Neural progenitor cell (in vitro differentiated cells): ENCODE results near the gene GGTLC2.

Experiments
- EZH2phosphoT487 ChIP-seq: fragments of 200-600 bp; sonication (generic); IDR thresholded peaks from 2 replicates; pipeline ENCODE4 v1.6.1; 2017; ENCODE audit warnings: antibody characterized with exemption
- TF ChIP-seq, protein P1 (sequence below): fragments of 200-600 bp; sonication (generic); IDR thresholded peaks from 2 replicates; pipeline ENCODE4 v1.5.1; 2017; ENCODE audit warnings: antibody characterized with exemption, mild to moderate bottlenecking

- TF ChIP-seq EZH2phosphoT487 = no peak
- TF ChIP-seq, protein P1, sequence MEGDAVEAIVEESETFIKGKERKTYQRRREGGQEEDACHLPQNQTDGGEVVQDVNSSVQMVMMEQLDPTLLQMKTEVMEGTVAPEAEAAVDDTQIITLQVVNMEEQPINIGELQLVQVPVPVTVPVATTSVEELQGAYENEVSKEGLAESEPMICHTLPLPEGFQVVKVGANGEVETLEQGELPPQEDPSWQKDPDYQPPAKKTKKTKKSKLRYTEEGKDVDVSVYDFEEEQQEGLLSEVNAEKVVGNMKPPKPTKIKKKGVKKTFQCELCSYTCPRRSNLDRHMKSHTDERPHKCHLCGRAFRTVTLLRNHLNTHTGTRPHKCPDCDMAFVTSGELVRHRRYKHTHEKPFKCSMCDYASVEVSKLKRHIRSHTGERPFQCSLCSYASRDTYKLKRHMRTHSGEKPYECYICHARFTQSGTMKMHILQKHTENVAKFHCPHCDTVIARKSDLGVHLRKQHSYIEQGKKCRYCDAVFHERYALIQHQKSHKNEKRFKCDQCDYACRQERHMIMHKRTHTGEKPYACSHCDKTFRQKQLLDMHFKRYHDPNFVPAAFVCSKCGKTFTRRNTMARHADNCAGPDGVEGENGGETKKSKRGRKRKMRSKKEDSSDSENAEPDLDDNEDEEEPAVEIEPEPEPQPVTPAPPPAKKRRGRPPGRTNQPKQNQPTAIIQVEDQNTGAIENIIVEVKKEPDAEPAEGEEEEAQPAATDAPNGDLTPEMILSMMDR = no peak
Observed at GRCh38 chr22:22682196-22682595, 37.8 kb downstream of the GGTLC2 start.
